ENCODE data around the gene DNMT3A. TPM values are rescaled to one million over a fixed set of nuclear protein-coding genes. Genes with fewer than 3 reads are reported as not detected.
A peak's percentile ranks its signal among the peaks of the same experiment; 100 is the strongest.

DNMT3A gene
- total RNA-seq, 1 donor: 11.7 TPM

- no peak for TF ChIP-seq CTCF (IDR thresholded peaks at IDR 0.05; ENCODE audit: insufficient read depth, low read depth, low read length)
- peak; percentile 55 for DNase-seq (ENCODE audit: low read depth)
- H3K4me3 ChIP-seq (ENCODE audit: low read depth, low read length): peak overlapping the region; percentile 60
These were observed 89.2 kb downstream of the DNMT3A start for GRCh38 chr2:25252291-25253152.

- peak overlapping the region; percentile 60 for H3K4me3 ChIP-seq (ENCODE audit: low read depth, low read length)
- TF ChIP-seq CTCF (IDR thresholded peaks at IDR 0.05; ENCODE audit: insufficient read depth, low read depth, low read length): no peak
- DNase-seq (ENCODE audit: low read depth): peak; percentile 18
These were observed 90.1 kb downstream of the DNMT3A start for GRCh38 chr2:25251422-25252273.

GRCh38 chr2:25251071-25251421 is 90.7 kb downstream of the DNMT3A start:
- TF ChIP-seq CTCF (IDR thresholded peaks at IDR 0.05; ENCODE audit: insufficient read depth, low read depth, low read length): no peak
- no peak for DNase-seq (ENCODE audit: low read depth)
- peak overlapping the region; percentile 60 for H3K4me3 ChIP-seq (ENCODE audit: low read depth, low read length)

- DNase-seq (ENCODE audit: low read depth): no peak
- H3K4me3 ChIP-seq (ENCODE audit: low read depth, low read length): no peak overlapping the region
- TF ChIP-seq CTCF (IDR thresholded peaks at IDR 0.05; ENCODE audit: insufficient read depth, low read depth, low read length): no peak
These were observed 91.2 kb downstream of the DNMT3A start for GRCh38 chr2:25250331-25251070.

- no peak for DNase-seq (ENCODE audit: low read depth)
- no peak overlapping the region for H3K4me3 ChIP-seq (ENCODE audit: low read depth, low read length)
- TF ChIP-seq CTCF (IDR thresholded peaks at IDR 0.05; ENCODE audit: insufficient read depth, low read depth, low read length): no peak
These were observed 91.9 kb downstream of the DNMT3A start for GRCh38 chr2:25249785-25250184.

GRCh38 chr2:25247792-25248512 is 93.8 kb downstream of the DNMT3A start:
- TF ChIP-seq CTCF (IDR thresholded peaks at IDR 0.05; ENCODE audit: insufficient read depth, low read depth, low read length): no peak
- no peak for DNase-seq (ENCODE audit: low read depth)
- H3K4me3 ChIP-seq (ENCODE audit: low read depth, low read length): no peak overlapping the region

Data from fibroblast of villous mesenchyme (primary cell).